Measurements from ENCODE around the gene MISP.
A peak's percentile ranks its signal among the peaks of the same experiment; 100 is the strongest.

Gene MISP

GRCh38 chr19:778910-779653 is 28.2 kb downstream of the MISP start:
- no peak for DNase-seq

DNA sequence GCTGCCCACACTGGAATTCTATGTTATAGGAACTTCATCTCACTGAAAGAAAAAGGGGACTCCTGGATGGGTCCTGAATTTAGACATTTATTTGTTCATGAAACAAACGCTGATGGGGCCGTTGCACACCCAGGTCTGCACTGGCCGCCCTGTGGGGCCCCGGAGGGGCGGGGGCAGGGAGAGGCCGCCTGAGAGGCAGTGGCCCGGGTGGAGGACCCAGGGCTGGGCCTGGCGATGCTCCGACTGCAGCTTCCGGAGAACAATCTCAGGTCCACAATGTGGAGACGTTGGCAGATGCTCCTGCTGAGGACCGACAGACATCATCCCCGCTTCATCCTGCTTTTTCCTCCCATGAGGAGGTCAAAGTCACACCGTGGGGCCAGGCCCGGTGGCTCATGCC is 30.0 kb downstream of the MISP start:
- no peak for DNase-seq

DNA sequence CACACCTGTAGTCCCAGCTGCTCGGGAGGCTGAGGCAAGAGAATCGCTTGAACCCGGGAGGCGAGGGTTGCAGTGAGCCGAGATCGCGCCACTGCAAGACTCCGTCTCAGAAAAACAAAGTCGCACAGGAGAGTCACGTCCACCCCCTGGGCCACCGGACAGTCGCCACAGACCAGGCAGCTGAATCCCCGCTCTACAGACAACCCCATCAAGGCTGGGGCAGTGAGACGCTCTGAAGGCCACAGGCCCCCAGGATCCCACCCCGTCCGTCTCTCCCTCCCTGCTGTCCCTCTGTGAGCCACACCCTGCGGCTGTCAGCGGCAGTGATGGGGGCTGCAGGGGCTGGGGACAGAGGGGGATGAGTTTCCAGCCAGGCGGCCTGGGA is 30.9 kb downstream of the MISP start:
- DNase-seq, result no peak

DNA sequence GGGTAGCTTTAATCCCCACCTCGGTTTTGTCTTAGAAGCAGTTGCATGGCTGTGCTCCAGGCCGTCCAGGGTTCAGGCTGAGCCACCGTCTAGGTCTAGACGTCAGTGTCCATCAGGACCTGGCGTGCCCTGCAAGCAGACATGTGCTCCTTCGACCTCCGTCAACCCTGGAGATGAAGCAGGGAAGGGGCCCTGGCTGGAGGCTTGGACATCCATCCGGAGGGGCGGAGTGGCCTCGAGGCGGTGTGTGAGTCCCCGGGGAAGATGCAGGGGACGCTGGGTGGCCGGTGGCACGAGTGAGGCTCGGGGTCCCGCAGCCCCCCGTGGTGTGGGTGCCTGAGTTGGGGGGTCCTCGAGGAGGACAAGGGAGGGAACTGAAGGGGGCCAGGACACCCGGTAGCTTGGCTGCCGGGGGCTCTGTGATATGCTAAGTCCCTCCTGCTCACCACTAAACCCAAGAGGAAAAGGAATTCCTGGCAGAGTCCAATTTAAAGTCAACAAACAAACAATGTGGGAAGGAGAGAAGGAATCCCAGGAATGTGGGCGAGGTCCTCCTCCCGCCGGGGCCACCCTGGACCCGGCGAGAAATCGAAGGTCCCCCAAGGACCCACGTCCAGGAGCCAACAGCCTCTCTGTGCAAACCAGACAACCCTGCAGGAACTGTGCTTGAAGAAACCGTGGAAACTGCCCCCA is 31.4 kb downstream of the MISP start:
- no peak for DNase-seq

- no peak for DNase-seq
Observed at GRCh38 chr19:782878-783668, 32.2 kb downstream of the MISP start.

GRCh38 chr19:784541-784940 is 33.6 kb downstream of the MISP start:
- no peak for DNase-seq

GRCh38 chr19:787536-787935 is 36.6 kb downstream of the MISP start:
- DNase-seq, result no peak

GRCh38 chr19:788686-788982 is 37.7 kb downstream of the MISP start:
- no peak for DNase-seq

- no peak for DNase-seq
Observed at GRCh38 chr19:788983-789700, 38.2 kb downstream of the MISP start.

GRCh38 chr19:789701-790060 is 38.8 kb downstream of the MISP start:
- no peak for DNase-seq

DNA sequence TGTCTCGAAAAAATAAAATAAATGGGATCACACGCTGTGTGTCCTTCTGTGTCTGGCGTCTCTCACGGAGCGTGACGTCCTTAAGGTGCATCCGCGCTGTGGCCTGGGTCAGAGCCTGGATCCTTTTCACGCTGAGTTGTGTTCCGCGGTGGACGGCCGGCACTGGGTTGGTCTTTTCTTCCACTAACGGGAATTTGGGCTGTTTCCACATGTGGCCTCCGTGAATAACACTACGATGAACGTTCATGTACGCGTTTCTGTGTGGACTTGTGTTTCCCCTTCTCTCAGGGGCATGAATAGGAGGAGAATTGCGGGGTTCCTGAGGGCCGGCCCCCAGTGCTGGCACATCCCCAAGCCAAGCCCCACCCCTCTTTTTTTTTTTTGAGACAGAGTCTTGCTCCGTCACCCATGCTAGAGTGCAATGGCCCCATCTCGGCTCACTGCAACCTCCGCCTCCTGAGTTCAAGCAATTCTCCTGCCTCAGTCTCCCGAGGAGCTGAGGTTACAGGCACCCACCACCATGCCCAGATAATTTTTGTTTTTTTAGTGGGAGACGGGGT is 40.2 kb downstream of the MISP start:
- DNase-seq, result no peak

- DNase-seq, result no peak
Observed at GRCh38 chr19:791567-792305, 40.8 kb downstream of the MISP start.

GRCh38 chr19:792306-792885 is 41.5 kb downstream of the MISP start:
- no peak for DNase-seq

DNA sequence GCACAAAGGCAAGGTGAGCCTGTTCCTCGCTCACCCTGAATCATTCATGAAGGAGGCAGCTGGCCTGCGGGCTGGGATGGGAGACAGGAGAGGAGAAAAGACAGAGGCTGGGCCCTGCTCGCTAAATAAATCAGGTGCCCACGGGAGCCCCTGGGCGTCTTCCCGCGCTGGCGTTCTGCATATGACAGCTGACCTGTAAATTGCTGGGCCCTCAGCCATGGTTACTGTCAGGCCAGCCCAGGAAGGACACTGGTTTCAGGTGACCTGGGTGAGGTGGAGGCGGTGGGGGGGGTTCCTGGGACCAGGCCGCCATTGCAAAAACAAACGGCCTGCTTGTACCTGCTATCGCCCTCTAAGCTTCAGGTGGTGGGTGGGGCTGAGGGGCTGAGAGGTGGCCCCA is 42.9 kb downstream of the MISP start:
- no peak for DNase-seq

GRCh38 chr19:795073-795611 is 44.2 kb downstream of the MISP start:
- DNase-seq, result no peak

DNA sequence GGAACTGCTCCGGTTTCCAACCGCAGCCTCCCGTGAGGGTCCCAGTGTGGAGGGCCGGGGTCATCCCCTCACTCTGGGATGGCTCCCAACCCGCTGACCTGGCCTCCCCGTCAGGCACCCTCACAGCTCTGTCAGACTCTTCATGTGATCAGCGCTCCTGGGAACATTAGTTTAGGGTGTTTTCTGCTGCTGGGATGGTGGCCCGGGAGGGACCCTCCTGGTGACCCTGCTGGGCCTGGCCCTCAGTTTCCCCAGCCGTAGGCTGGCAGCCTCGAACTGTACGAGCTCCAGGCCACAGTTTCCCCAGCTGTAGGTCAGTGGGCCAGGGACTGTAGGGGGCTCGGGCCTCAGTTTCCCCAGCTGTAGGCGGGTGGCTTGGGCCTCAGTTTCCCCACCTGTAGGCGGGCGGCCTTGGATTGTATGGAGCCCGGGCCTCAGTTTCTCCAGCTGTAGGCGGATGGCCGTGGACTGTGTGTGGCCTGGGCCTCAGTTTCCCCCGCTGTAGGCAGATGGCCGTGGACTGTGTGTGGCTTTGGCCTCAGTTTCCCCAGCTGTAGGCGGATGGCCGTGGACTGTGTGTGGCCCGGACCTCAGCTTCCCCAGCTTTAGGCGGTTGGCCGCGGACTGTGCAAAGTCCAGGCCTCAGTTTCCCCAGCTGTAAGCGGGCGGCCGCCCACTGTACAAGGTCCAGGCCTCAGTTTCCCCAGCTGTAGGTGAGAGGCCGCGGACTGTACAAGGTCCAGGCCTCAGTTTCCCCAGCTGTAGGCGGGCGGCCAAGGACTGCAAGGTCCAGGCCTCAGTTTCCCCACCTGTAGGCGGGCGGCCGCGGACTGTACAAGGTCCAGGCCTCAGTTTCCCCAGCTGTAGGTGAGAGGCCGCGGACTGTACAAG is 45.0 kb downstream of the MISP start:
- no peak for DNase-seq

- DNase-seq, result peak; percentile 100
Observed at GRCh38 chr19:796692-797527, 46.0 kb downstream of the MISP start, which contains the start of gene PTBP1. Gene PTBP1, plus strand, starts transcription at chr19:797452. Its CDS starts 46 bp downstream, at chr19:797498.

GRCh38 chr19:797528-798414 is 46.9 kb downstream of the MISP start:
- peak; percentile 95 for DNase-seq

Measured in activated CD4-positive, alpha-beta T cell treated with anti-CD3 and anti-CD28 coated beads, Interleukin-2, Interleukin-6, amounts not matched to agents 100 ng/mL and 50 ng/mL, durations not matched to agents 16 hours and 8 hours (primary cell).